Body of pancreas (tissue), 4 donors: Measurements from ENCODE around the gene KIF15. TPM values are rescaled to one million over a fixed set of nuclear protein-coding genes. Genes with fewer than 3 reads are reported as not detected.
A peak's percentile ranks its signal among the peaks of the same experiment; 100 is the strongest.

ENCODE experiments used
- ATAC-seq: fragments of 150-250 bp; one replicate; pipeline ENCODE4 v1.9.1; 2016
- DNase-seq, 4 donors: peaks; one replicate each; pipeline ENCODE4 v3.0.0-alpha.2; 2019
- H3K27ac ChIP-seq, 4 donors: fragments of 200-600 bp; sonication (generic); 1 replicate in 3 of 4; 2 replicates in 1 of 4; pipeline versions ENCODE4 v1.5.1 to v1.6.1; 2016 to 2019; ENCODE audit warnings: mild to moderate bottlenecking in 1 of 4, mixed read lengths in 1 of 4, moderate library complexity in 1 of 4
- H3K27me3 ChIP-seq, 2 donors: fragments of 200-600 bp; sonication (generic); one replicate each; pipeline ENCODE4 v1.6.0; 2016; ENCODE audit warnings: mild to moderate bottlenecking in 1 of 2
- H3K36me3 ChIP-seq, 2 donors: fragments of 200-600 bp; sonication (generic); replicated peaks in 1 of 2; 2 replicates each; pipeline ENCODE4 v1.5.1; 2016; ENCODE audit warnings: low read depth in 2 of 2; ENCODE audit not compliant: insufficient read depth in 1 of 2
- H3K4me1 ChIP-seq: fragments of 200-600 bp; sonication (generic); one replicate; pipeline ENCODE4 v1.6.0; 2016
- H3K4me3 ChIP-seq, 2 donors: fragments of 200-600 bp; sonication (generic); 1 replicate in 1 of 2; 2 replicates in 1 of 2; pipeline ENCODE4 v1.5.1; 2016 to 2019
- H3K9me3 ChIP-seq, 3 donors: fragments of 200-600 bp; sonication (generic); 1 replicate in 2 of 3; 2 replicates in 1 of 3; pipeline ENCODE4 v1.5.1; 2016
- POLR2A ChIP-seq, 3 donors: fragments of 450-650 bp; IDR thresholded peaks; one replicate each; pipeline ENCODE4 v1.6.1; 2016; ENCODE audit warnings: antibody characterized with exemption in 3 of 3, mild to moderate bottlenecking in 2 of 3
- WGBS, 2 donors: methylation state at CpG; one replicate each; pipeline ENCODE4 v1.1.5; 2017; 5-methylcytosine and 5-hydroxymethylcytosine counted together
- intact Hi-C: fragments of 100-400 bp; cut with DNase I; formaldehyde crosslinking; loops from one replicate; pipeline ENCODE4 v1.15.1; 2023
- total RNA-seq, 2 donors: library from RNA; depleted of rRNA; stranded (reverse); fragments of >200 nt; gene quantifications; one replicate each; pipeline ENCODE4 v1.1.0, GENCODE V29; 2016
- TF ChIP-seq, protein P1 (sequence below), 7 experiments: fragments of 450-650 bp in 4 of 7; fragments of 200-600 bp in 3 of 7; sonication (generic) in 3 of 7; IDR thresholded peaks; one replicate each; pipeline ENCODE4 v1.5.1; 2016 to 2019; ENCODE audit warnings: antibody characterized with exemption in 7 of 7

Gene KIF15, protein sequence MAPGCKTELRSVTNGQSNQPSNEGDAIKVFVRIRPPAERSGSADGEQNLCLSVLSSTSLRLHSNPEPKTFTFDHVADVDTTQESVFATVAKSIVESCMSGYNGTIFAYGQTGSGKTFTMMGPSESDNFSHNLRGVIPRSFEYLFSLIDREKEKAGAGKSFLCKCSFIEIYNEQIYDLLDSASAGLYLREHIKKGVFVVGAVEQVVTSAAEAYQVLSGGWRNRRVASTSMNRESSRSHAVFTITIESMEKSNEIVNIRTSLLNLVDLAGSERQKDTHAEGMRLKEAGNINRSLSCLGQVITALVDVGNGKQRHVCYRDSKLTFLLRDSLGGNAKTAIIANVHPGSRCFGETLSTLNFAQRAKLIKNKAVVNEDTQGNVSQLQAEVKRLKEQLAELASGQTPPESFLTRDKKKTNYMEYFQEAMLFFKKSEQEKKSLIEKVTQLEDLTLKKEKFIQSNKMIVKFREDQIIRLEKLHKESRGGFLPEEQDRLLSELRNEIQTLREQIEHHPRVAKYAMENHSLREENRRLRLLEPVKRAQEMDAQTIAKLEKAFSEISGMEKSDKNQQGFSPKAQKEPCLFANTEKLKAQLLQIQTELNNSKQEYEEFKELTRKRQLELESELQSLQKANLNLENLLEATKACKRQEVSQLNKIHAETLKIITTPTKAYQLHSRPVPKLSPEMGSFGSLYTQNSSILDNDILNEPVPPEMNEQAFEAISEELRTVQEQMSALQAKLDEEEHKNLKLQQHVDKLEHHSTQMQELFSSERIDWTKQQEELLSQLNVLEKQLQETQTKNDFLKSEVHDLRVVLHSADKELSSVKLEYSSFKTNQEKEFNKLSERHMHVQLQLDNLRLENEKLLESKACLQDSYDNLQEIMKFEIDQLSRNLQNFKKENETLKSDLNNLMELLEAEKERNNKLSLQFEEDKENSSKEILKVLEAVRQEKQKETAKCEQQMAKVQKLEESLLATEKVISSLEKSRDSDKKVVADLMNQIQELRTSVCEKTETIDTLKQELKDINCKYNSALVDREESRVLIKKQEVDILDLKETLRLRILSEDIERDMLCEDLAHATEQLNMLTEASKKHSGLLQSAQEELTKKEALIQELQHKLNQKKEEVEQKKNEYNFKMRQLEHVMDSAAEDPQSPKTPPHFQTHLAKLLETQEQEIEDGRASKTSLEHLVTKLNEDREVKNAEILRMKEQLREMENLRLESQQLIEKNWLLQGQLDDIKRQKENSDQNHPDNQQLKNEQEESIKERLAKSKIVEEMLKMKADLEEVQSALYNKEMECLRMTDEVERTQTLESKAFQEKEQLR (N-terminal part only)
- total RNA-seq: under 1 TPM in 1 of 2 donors, not detected in 1; 0.78 TPM

DNA sequence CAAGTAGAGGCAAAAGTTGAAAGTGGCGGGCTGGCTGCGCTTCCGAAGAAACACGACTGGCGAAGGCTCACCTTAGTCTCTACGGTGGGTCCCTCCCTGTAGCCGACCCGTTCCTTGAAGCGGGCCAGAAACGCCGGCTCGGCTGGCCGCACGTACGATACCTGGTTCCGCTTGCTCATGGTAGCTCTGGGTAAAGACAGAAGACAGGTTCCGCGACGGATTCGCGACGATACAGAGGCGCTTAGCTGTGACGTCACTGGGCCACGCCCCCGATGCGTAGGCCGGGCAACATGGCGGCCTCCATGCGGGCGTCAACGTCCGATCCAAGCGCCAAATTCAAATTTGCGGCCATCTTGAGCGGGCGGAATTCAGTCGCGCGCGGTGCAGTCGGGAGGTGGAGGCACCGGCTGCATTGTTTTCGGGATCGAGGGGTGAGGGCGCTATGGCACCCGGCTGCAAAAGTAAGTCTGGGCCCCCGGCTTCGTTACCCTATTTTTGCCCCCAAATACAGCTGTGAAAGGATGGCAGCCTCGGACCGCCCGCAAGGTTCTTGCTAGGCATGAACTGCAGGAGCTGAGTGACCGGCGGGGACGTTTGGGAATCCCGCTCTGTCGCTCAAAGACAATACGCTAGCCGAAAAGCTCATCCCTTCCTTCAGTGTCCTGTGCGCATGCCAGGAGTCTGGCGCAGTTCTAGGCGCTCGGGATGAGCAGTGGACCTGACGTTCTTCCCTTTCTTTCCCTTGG lies at the start of gene KIF15, which contains the start of gene KIAA1143:
TSS of gene KIF15 (plus strand) at position 371 of the 746 bp plus-strand sequence. CDS start at position 443, 72 bp downstream.
TSS of gene KIAA1143 (minus strand) at position 196 of the 746 bp plus-strand sequence. CDS start at position 179, 17 bp downstream.
- no peaks in the 10 kb centered on the region for H3K9me3 ChIP-seq
- H3K36me3 ChIP-seq: no peaks in the 10 kb centered on the region
- H3K4me1 ChIP-seq: peaks cover 12% of the 10 kb centered on the region
- peak in 2 of 3 donors; percentile 78 to 86 for TF ChIP-seq POLR2A (IDR thresholded peaks at IDR 0.05)
- TF ChIP-seq, protein P1, sequence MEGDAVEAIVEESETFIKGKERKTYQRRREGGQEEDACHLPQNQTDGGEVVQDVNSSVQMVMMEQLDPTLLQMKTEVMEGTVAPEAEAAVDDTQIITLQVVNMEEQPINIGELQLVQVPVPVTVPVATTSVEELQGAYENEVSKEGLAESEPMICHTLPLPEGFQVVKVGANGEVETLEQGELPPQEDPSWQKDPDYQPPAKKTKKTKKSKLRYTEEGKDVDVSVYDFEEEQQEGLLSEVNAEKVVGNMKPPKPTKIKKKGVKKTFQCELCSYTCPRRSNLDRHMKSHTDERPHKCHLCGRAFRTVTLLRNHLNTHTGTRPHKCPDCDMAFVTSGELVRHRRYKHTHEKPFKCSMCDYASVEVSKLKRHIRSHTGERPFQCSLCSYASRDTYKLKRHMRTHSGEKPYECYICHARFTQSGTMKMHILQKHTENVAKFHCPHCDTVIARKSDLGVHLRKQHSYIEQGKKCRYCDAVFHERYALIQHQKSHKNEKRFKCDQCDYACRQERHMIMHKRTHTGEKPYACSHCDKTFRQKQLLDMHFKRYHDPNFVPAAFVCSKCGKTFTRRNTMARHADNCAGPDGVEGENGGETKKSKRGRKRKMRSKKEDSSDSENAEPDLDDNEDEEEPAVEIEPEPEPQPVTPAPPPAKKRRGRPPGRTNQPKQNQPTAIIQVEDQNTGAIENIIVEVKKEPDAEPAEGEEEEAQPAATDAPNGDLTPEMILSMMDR (IDR thresholded peaks at IDR 0.05): peak in 1 of 7 experiments; percentile 33
- H3K27me3 ChIP-seq: no peaks in the 10 kb centered on the region
- WGBS, 2 donors: 0 to 3% methylated on average over 35 to 64 of the region's 64 CpGs
- intact Hi-C loops: no loop called here
- DNase-seq (peak; percentile 96 to 98 (median 97)), ATAC-seq (peak; percentile 100)
- peak within 1 kb of the TSS; percentile 71 to 76 for H3K4me3 ChIP-seq
- peak within 1 kb of the TSS; percentile 36 to 74 (median 61) for H3K27ac ChIP-seq

DNA sequence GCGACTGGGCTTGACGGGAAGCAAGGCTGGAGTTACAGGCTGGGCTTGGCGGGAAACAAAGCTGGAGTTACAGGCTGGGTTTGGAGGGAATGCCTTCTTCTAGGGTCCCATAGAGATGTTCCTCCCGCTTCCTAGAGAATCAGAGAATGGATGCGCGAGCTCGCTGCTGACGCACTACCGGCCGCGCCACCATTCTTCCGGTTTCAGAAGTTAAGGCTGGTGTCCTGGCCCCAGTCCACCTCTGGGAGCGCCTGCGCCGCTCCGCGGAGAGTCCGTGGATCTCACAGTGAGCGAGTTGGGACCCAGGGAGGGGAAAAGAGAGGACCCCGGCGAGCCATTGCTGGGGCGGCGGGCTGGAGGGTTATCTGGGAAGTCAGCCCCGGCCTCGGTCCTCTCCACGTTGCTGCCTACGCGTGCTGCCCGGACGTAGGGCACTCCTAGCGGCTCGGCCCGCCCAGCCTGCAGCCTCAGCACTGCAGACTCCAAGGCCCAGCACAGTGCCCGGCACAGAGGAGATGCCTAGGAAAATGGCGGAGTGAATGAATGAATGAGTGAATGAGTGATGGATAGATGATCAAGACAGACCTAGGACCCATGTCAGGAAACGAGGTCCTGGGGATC lies 49.0 kb upstream of the KIF15 start, which contains the start of gene ZNF502:
TSS of gene ZNF502 (plus strand) at position 206 of the 621 bp plus-strand sequence. CDS start 7,602 bp downstream, outside the sequence.
- TF ChIP-seq, protein P1 (IDR thresholded peaks at IDR 0.05): peak; percentile 27 to 63 (median 47)
- TF ChIP-seq POLR2A (IDR thresholded peaks at IDR 0.05): peak in 2 of 3 donors; percentile 61 to 63
- Histone ChIP-seq H3K27me3 (no peaks in the 10 kb centered on the region), H3K9me3 (peaks cover 0 to 2% (median 0%) of the 10 kb centered on the region in 3 donors), H3K27ac (peak within 1 kb of the TSS in 2 of 4 donors; percentile 71 to 76), H3K4me3 (peak within 1 kb of the TSS; percentile 43 to 94), H3K4me1 (peaks cover 5% of the 10 kb centered on the region), H3K36me3 (no peaks in the 10 kb centered on the region)
- 1 to 5% methylated on average over 12 to 36 of the region's 36 CpGs for WGBS, 2 donors
- intact Hi-C loops: no loop called here
- DNase-seq (peak; percentile 85 to 95 (median 88)), ATAC-seq (peak; percentile 95)

DNA sequence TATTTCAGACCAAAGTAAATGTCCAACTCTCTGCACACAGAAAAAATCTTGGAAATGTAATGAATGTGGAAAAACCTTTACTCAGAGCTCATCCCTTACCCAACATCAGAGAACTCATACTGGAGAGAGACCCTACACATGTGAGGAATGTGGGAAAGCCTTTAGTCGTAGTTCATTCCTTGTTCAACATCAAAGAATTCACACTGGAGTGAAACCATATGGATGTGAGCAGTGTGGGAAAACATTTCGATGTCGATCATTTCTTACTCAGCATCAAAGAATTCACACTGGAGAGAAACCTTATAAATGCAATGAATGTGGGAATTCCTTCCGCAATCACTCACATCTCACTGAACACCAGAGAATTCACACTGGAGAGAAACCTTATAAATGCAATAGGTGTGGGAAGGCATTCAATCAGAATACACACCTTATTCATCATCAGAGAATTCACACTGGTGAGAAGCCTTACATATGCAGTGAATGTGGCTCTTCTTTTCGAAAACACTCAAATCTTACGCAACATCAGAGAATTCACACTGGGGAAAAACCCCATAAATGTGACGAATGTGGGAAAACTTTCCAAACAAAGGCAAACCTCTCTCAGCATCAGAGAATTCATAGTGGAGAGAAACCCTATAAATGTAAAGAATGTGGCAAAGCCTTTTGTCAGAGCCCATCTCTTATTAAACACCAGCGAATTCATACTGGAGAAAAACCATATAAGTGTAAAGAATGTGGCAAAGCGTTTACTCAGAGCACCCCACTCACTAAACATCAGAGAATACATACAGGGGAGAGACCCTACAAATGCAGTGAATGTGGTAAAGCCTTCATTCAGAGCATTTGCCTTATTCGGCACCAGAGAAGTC lies 40.1 kb upstream of the KIF15 start:
- ATAC-seq (no peak), DNase-seq (no peak)
- no peak for TF ChIP-seq POLR2A (IDR thresholded peaks at IDR 0.05)
- TF ChIP-seq, protein P1 (IDR thresholded peaks at IDR 0.05): no peak
- no peak overlapping the region for H3K4me3 ChIP-seq
- no peaks in the 10 kb centered on the region for H3K4me1 ChIP-seq
- H3K36me3 ChIP-seq: peaks cover 10 to 16% of the 10 kb centered on the region in 2 donors
- WGBS, 2 donors: 94 to 95% methylated on average over 10 of the region's 10 CpGs
- intact Hi-C loops: no loop called here
- H3K27me3 ChIP-seq: no peaks in the 10 kb centered on the region
- peaks cover 0 to 61% (median 3%) of the 10 kb centered on the region in 3 donors for H3K9me3 ChIP-seq
- H3K27ac ChIP-seq: no peak overlapping the region
